GM12878 (cell line): Measurements from ENCODE around the gene FAAP24. TPM values are rescaled to one million over a fixed set of nuclear protein-coding genes. Genes with fewer than 3 reads are reported as not detected.
"Not testable (repeated sequence)": the region's sequence is repeated elsewhere in the genome, so short reads cannot be mapped to it uniquely, and the experiment has no call there.

ENCODE experiments used
- ATAC-seq: fragments of 200-7000 bp; cut with Tn5 transposase; 3 replicates; pipeline ENCODE4 v1.9.1; 2020; ENCODE audit warnings: mild to moderate bottlenecking, moderate library complexity
- BruUV-seq: library from RNA; stranded (reverse); fragments of 400-500 nt; replicated peaks from 2 replicates; lab custom pipeline; 2021; lab: Mats Ljungman, UMichigan
- CTCF ChIA-PET: fragments of 300-600 bp; sonication (Branson Sonifier 250); formaldehyde crosslinking; extraction: SDS; loops from one replicate; lab custom pipeline; 2021; ENCODE audit warnings: inconsistent platforms; lab: Yijun Ruan, JAX
- POLR2A ChIA-PET: fragments of 350-600 bp; formaldehyde crosslinking; extraction: SDS; loops from one replicate; lab custom pipeline; 2021; ENCODE audit warnings: inconsistent platforms; lab: Charles Lee
- RAD21 ChIA-PET: fragments of 300-600 bp; sonication (Branson Sonifier 250); formaldehyde crosslinking; loops from one replicate; lab custom pipeline; 2023; ENCODE audit warnings: antibody characterized with exemption; ENCODE audit not compliant: unreplicated experiment; lab: Charles Lee
- SMC1A ChIA-PET: fragments of 300-600 bp; sonication (Branson Sonifier 250); formaldehyde crosslinking; loops from one replicate; lab custom pipeline; 2023; ENCODE audit not compliant: unreplicated experiment, uncharacterized antibody; lab: Charles Lee
- DNase-seq: peaks from one replicate; pipeline ENCODE4 v3.0.0-alpha.2; 2011; ENCODE audit warnings: low read depth, low spot score
- FAIRE-seq: peaks from 3 replicates; lab custom pipeline; 2011; peaks lifted over from hg19 to GRCh38; lab: Jason Lieb, UNC
- H2AFZ ChIP-seq: 2 replicates; pipeline ENCODE4 v1.6.0; 2011; ENCODE audit warnings: low read depth, low read length, control low read depth; ENCODE audit not compliant: control insufficient read depth
- H3K27ac ChIP-seq: 2 replicates; pipeline ENCODE4 v1.5.1; 2011; ENCODE audit warnings: control low read depth; ENCODE audit not compliant: control insufficient read depth, insufficient read depth
- H3K27me3 ChIP-seq, 2 experiments: replicated peaks in 1 of 2; 2 replicates each; pipeline versions ENCODE4 v1.6.0 to v1.6.1; 2011; ENCODE audit warnings: low read length in 1 of 2; ENCODE audit not compliant: control insufficient read depth in 2 of 2, insufficient read depth in 2 of 2
- H3K36me3 ChIP-seq, 2 experiments: 2 replicates each; pipeline ENCODE4 v1.5.1; 2011; ENCODE audit warnings: low read length in 1 of 2; ENCODE audit not compliant: control insufficient read depth in 2 of 2, insufficient read depth in 2 of 2
- H3K4me1 ChIP-seq: 2 replicates; pipeline ENCODE4 v1.6.1; 2011; ENCODE audit warnings: mild to moderate bottlenecking, low read length, moderate library complexity, mixed read lengths; ENCODE audit not compliant: control insufficient read depth, insufficient read depth
- H3K4me2 ChIP-seq: 2 replicates; pipeline ENCODE4 v1.6.0; 2011; ENCODE audit warnings: control low read depth; ENCODE audit not compliant: control insufficient read depth, insufficient read depth
- H3K4me3 ChIP-seq: fragments of 200-600 bp; sonication (generic); 2 replicates; pipeline ENCODE4 v1.5.1; 2016
- H3K79me2 ChIP-seq: 2 replicates; pipeline ENCODE4 v1.6.0; 2011; ENCODE audit warnings: low read length; ENCODE audit not compliant: control insufficient read depth, insufficient read depth
- H3K9ac ChIP-seq: 2 replicates; pipeline ENCODE4 v1.8.0; 2011; ENCODE audit warnings: low read length, control low read depth, mixed read lengths; ENCODE audit not compliant: control insufficient read depth, insufficient read depth
- H3K9me3 ChIP-seq: replicated peaks from 3 replicates; pipeline ENCODE4 v1.5.1; 2011; ENCODE audit warnings: mild to moderate bottlenecking, low read length; ENCODE audit not compliant: control insufficient read depth, insufficient read depth
- H4K20me1 ChIP-seq: 2 replicates; pipeline ENCODE4 v1.6.0; 2011; ENCODE audit not compliant: control insufficient read depth, insufficient read depth
- CHD4 ChIP-seq: fragments of 200-600 bp; sonication (generic); IDR thresholded peaks from 2 replicates; pipeline ENCODE4 v1.6.1; 2016; ENCODE audit warnings: mild to moderate bottlenecking
- IRF4 ChIP-seq: IDR thresholded peaks from 2 replicates; pipeline ENCODE4 v1.6.1; 2011; ENCODE audit warnings: low read depth, low read length
- RELA ChIP-seq: fragments of 450-650 bp; IDR thresholded peaks from 2 replicates; pipeline ENCODE4 v1.8.0; 2014; ENCODE audit warnings: borderline replicate concordance; ENCODE audit not compliant: partially characterized antibody
- SMAD1 ChIP-seq: fragments of 450-650 bp; IDR thresholded peaks from 2 replicates; pipeline ENCODE4 v1.6.1; 2018; ENCODE audit warnings: mild to moderate bottlenecking, low read depth; ENCODE audit not compliant: partially characterized antibody
- USF2 ChIP-seq: IDR thresholded peaks from 2 replicates; pipeline ENCODE4 v1.6.1; 2011; ENCODE audit warnings: low read depth, low read length, improper control_type of control experiment, borderline replicate concordance
- WGBS: methylation state at CpG from one replicate; pipeline ENCODE4 v1.1.6; 2016; ENCODE audit warnings: low lambda C conversion rate; ENCODE audit not compliant: insufficient replicate concordance, insufficient coverage; ENCODE audit errors: missing lambda C conversion rate; 5-methylcytosine and 5-hydroxymethylcytosine counted together
- in situ Hi-C: fragments of 300-500 bp; cut with MboI; formaldehyde crosslinking; loops from 9 replicates; pipeline ENCODE4 v1.14.3; 2018; ENCODE audit warnings: mixed read lengths
- intact Hi-C: fragments of 100-400 bp; cut with micrococcal nuclease; formaldehyde crosslinking; loops from one replicate; pipeline ENCODE4 v1.14.2; 2022; ENCODE audit not compliant: unreplicated experiment
- polyA plus RNA-seq, 11 experiments: library from polyadenylated mRNA; depleted of rRNA in 4 of 11; unstranded in 6 of 11; stranded (reverse) in 5 of 11; fragments of >200 nt; fragmentation: Nextera tagmentation in 4 of 11; fragmentation: Illumina TruSeq in 1 of 11; extraction: Ambion mirVana in 4 of 11; extraction: Trizol in 1 of 11; gene quantifications; 1 replicate in 1 of 11; 2 replicates in 10 of 11; pipeline versions ENCODE4 v1.2.1 to v1.2.3, GENCODE V29; 2011 to 2016; ENCODE audit warnings: inconsistent platforms in 2 of 11, missing spikeins in 2 of 11, low read depth in 1 of 11
- total RNA-seq, 4 experiments: library from RNA; depleted of rRNA in 3 of 4; stranded (reverse); fragments of >200 nt in 3 of 4; fragmentation: Illumina TruSeq in 1 of 4; extraction: Trizol in 1 of 4; gene quantifications; 2 replicates each; pipeline versions ENCODE4 v1.2.1 to v1.2.3, GENCODE V29; 2013 to 2021

The FAAP24 gene
- total and polyA plus RNA-seq, 10 of the 15 experiments (the other 5 are each of a cell fraction or from before 2014, with no cell fraction given), result 6.4 to 17.4 (median 9.9) TPM

DNA sequence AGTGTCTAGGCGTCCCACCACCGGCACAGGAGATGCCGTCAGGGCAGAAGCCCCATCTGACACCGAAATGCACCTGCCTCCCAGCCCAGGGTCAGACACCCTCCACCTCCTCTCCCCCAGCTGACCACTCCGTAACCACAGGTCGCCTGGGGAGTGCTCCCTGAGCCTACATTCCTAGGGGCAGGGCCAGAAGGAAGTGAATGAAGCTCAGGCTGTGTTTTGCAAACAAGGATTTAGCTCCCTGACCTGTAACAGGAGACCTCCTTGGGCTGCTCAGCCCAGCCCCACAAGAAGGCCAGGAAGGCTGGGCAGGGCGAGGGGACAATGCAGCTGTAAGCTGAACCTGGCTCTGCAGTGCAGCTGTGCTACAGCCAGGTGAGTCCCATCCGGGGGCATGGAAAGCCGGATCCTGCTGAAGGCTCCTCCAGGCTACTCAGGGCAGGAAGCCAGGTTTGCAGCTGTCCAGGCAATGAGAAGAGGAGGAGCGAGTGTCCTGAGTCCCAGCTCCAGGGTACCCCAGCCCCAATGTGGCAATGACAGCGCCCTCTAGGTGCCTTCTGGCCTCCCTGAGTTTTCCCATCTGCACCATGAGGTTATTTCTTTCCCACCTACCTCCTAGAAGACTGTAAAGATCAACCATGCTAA is 50.6 kb downstream of the FAAP24 start:
- H3K9ac ChIP-seq, result no peak overlapping the region
- H3K79me2 ChIP-seq, result no peaks in the 10 kb centered on the region
- DNase-seq (no peak), FAIRE-seq (no peak), ATAC-seq (no peak)
- TF ChIP-seq RELA (no peak), USF2 (no peak)
- H3K4me3 ChIP-seq, result no peak overlapping the region
- intact Hi-C loops, result no loop called here
- H4K20me1 ChIP-seq, result no peaks in the 10 kb centered on the region
- H3K36me3 ChIP-seq, result no peaks in the 10 kb centered on the region; a peak in 2 of 4 replicates
- POLR2A ChIA-PET, result interaction anchor here (0.7 kb wide), 1 partner anchor 352 kb away, joined by 3 read pairs; no protein-coding TSS in a partner anchor
- H2AFZ ChIP-seq, result no peak overlapping the region
- SMC1A ChIA-PET, result no interaction called here
- in situ Hi-C loops, result no loop called here
- no peaks in the 10 kb centered on the region for H3K27me3 ChIP-seq
- H3K4me1 ChIP-seq, result no peaks in the 10 kb centered on the region
- no TSS peak for BruUV-seq
- no peak overlapping the region for H3K4me2 ChIP-seq
- no peaks in the 10 kb centered on the region for H3K9me3 ChIP-seq
- RAD21 ChIA-PET, result no interaction called here
- CTCF ChIA-PET, result interaction anchor here (0.8 kb wide), 1 partner anchor 12 kb away, joined by 4 read pairs; no protein-coding TSS in a partner anchor
- WGBS, result 37% methylated on average over 11 of the region's 11 CpGs
- no peak overlapping the region for H3K27ac ChIP-seq

- H3K36me3 ChIP-seq, result no peaks in the 10 kb centered on the region; a peak in 2 of 4 replicates
- no peak for FAIRE-seq
- no peaks in the 10 kb centered on the region for H4K20me1 ChIP-seq
- intact Hi-C loops, result no loop called here
- no peaks in the 10 kb centered on the region for H3K9me3 ChIP-seq
- H3K4me1 ChIP-seq, result no peaks in the 10 kb centered on the region
- SMC1A ChIA-PET, result no interaction called here
- H2AFZ ChIP-seq, result no peak overlapping the region
- WGBS, result 66% methylated on average over 8 of the region's 8 CpGs
- H3K4me3 ChIP-seq, result no peak overlapping the region
- RAD21 ChIA-PET, result no interaction called here
- in situ Hi-C loops, result no loop called here
- TF ChIP-seq CHD4, result no peak
- TF ChIP-seq IRF4, result no peak
- TF ChIP-seq SMAD1, result no peak
- H3K4me2 ChIP-seq, result no peak overlapping the region
- DNase-seq, result no peak
- H3K79me2 ChIP-seq, result no peaks in the 10 kb centered on the region
- no peak overlapping the region for H3K27ac ChIP-seq
- BruUV-seq, result no TSS peak
- H3K27me3 ChIP-seq, result no peaks in the 10 kb centered on the region
- CTCF ChIA-PET, result no interaction called here
- POLR2A ChIA-PET, result no interaction called here
- no peak overlapping the region for H3K9ac ChIP-seq
- no peak for ATAC-seq
These were observed 52.4 kb downstream of the FAAP24 start for GRCh38 chr19:33024398-33024797.

DNA sequence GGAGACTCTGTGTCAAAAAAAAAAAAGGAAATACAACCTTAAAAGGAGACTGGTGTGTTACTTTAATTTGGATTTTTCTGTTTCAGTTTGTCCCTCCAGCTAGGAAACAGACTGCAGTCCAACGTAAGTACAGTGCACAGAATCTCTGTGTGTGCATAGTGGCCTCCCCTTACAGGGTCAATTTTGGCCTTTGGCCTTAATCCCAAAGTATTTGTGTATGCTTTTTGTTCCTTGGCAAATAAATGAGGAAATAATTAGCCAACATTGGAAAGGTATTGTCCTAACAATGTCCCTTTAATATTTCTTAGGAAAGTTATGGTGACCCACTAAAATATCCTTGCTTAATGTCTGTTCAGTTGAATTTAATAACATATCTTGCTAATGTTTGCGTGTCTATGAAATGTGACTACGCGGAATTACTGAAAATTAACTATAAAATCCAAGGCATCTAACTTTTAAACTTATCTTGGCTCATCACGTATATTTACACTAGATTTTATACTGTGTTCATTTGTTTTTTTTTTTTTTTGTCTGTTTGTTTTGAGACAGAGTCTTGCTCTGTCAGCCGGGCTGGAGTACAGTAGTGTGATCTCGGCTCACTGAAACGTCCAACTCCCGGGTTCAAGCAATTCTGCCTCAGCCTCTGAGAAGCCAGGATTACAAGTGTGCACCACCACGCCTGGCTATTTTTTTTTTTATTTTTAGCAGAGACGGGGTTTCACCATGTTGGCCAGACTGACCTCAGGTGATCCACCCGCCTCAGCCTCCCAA is 53.6 kb downstream of the FAAP24 start:
- H2AFZ ChIP-seq, H3K4me2 ChIP-seq, H3K4me1 ChIP-seq, POLR2A ChIA-PET, RAD21 ChIA-PET, BruUV-seq, ATAC-seq, H3K79me2 ChIP-seq, H3K9ac ChIP-seq, FAIRE-seq, SMC1A ChIA-PET, DNase-seq, intact Hi-C loops, H3K36me3 ChIP-seq, H4K20me1 ChIP-seq, in situ Hi-C loops, H3K9me3 ChIP-seq, H3K4me3 ChIP-seq, H3K27ac ChIP-seq, H3K27me3 ChIP-seq: not testable (repeated sequence)
- CTCF ChIA-PET, result interaction anchor here (0.6 kb wide), 1 partner anchor 232 kb away, joined by 3 read pairs; no protein-coding TSS in a partner anchor
- WGBS, result 65% methylated on average over 12 of the region's 12 CpGs
